HCT116 (cell line): Measurements from ENCODE around the gene FBXO15. TPM values are rescaled to one million over a fixed set of nuclear protein-coding genes. Genes with fewer than 3 reads are reported as not detected.

Source experiments
- ATAC-seq: fragments of 200-7000 bp; cut with Tn5 transposase; 2 replicates; pipeline ENCODE4 v1.9.1; 2020; ENCODE audit warnings: mild to moderate bottlenecking, moderate library complexity
- BruUV-seq: library from RNA; stranded (reverse); fragments of 400-500 nt; replicated peaks from 2 replicates; lab custom pipeline; 2021; lab: Mats Ljungman, UMichigan
- CTCF ChIA-PET: fragments of 300-600 bp; sonication (Branson Sonifier 250); formaldehyde crosslinking; loops from one replicate; lab custom pipeline; 2021; ENCODE audit warnings: antibody characterized with exemption; lab: Charles Lee
- POLR2A ChIA-PET: fragments of 300-600, 350-600 bp; sonication (Branson Sonifier 250); formaldehyde crosslinking; loops from one replicate; lab custom pipeline; 2021; ENCODE audit warnings: antibody characterized with exemption; lab: Charles Lee
- RAD21 ChIA-PET, 2 experiments: fragments of 300-600 bp; sonication (Branson Sonifier 250); formaldehyde crosslinking; loops; one replicate each; lab custom pipeline; 2023; ENCODE audit warnings: low total read pairs in 2 of 2; ENCODE audit not compliant: uncharacterized antibody in 2 of 2, unreplicated experiment in 2 of 2, low non-redundant PET in 1 of 2; lab: Charles Lee
- DNase-seq: peaks from one replicate; pipeline ENCODE4 v3.0.0-alpha.2; 2010; ENCODE audit warnings: low read depth, low spot score
- H2AFZ ChIP-seq: fragments of 200-600 bp; shearing (Covaris generic), sonication (generic); 2 replicates; pipeline ENCODE4 v1.6.1; 2017; ENCODE audit warnings: low read depth, mixed run types, mixed read lengths, antibody characterized with exemption, low read length; ENCODE audit not compliant: poor library complexity, severe bottlenecking
- H3K27ac ChIP-seq: 2 replicates; pipeline ENCODE4 v1.5.1; 2012; ENCODE audit warnings: low read depth, low read length
- H3K27me3 ChIP-seq: fragments of 200-600 bp; sonication (generic); 2 replicates; pipeline ENCODE4 v1.6.1; 2016; ENCODE audit warnings: mixed run types, low read length, mixed read lengths; ENCODE audit not compliant: insufficient read depth
- H3K36me3 ChIP-seq, 2 experiments: fragments of 200-500 bp in 1 of 2; fragments of 200-600 bp in 1 of 2; sonication (Bioruptor generic) in 1 of 2; sonication (generic) in 1 of 2; 2 replicates each; pipeline versions ENCODE4 v1.5.1 to v1.6.1; 2014 to 2016; ENCODE audit warnings: low read length in 2 of 2, inconsistent platforms in 1 of 2, mixed read lengths in 1 of 2, mixed run types in 1 of 2; ENCODE audit not compliant: insufficient read depth in 2 of 2, control insufficient read depth in 1 of 2
- H3K4me1 ChIP-seq, 2 experiments: fragments of 200-600 bp in 1 of 2; sonication (generic) in 1 of 2; 2 replicates each; pipeline versions ENCODE4 v1.5.1 to v1.6.1; 2012 to 2017; ENCODE audit warnings: low read length in 2 of 2, inconsistent platforms in 1 of 2, mild to moderate bottlenecking in 1 of 2, mixed read lengths in 1 of 2, mixed run types in 1 of 2, moderate library complexity in 1 of 2; ENCODE audit not compliant: insufficient read depth in 2 of 2, control insufficient read depth in 1 of 2
- H3K4me2 ChIP-seq: fragments of 200-600 bp; sonication (generic); 2 replicates; pipeline ENCODE4 v1.6.1; 2017; ENCODE audit warnings: mixed run types, low read length, mixed read lengths
- H3K4me3 ChIP-seq, 2 experiments: fragments of 200-600 bp in 1 of 2; sonication (generic) in 1 of 2; replicated peaks in 1 of 2; 2 replicates each; pipeline ENCODE4 v1.5.1; 2011 to 2016; ENCODE audit warnings: low read length in 2 of 2, control low read depth in 1 of 2, low read depth in 1 of 2, mild to moderate bottlenecking in 1 of 2, mixed read lengths in 1 of 2, mixed run types in 1 of 2
- H3K79me2 ChIP-seq: fragments of 200-600 bp; sonication (generic); 2 replicates; pipeline ENCODE4 v1.6.1; 2017; ENCODE audit warnings: mild to moderate bottlenecking, mixed run types, low read length, moderate library complexity, mixed read lengths; ENCODE audit not compliant: insufficient read depth
- H3K9ac ChIP-seq: fragments of 200-600 bp; sonication (generic); 2 replicates; pipeline ENCODE4 v1.6.1; 2016; ENCODE audit warnings: low read length, mixed read lengths
- H3K9me2 ChIP-seq: fragments of 200-600 bp; sonication (generic), shearing (Covaris generic); 2 replicates; pipeline ENCODE4 v1.6.1; 2017; ENCODE audit warnings: mixed run types, mild to moderate bottlenecking, moderate library complexity; ENCODE audit not compliant: insufficient read depth
- H3K9me3 ChIP-seq, 2 experiments: fragments of 200-500 bp in 1 of 2; fragments of 200-600 bp in 1 of 2; sonication (Bioruptor generic) in 1 of 2; sonication (generic) in 1 of 2; 2 replicates each; pipeline ENCODE4 v1.6.1; 2014 to 2017; ENCODE audit warnings: low read length in 2 of 2, mixed read lengths in 2 of 2, inconsistent platforms in 1 of 2, low read depth in 1 of 2, mild to moderate bottlenecking in 1 of 2, mixed run types in 1 of 2, moderate library complexity in 1 of 2; ENCODE audit not compliant: control insufficient read depth in 1 of 2, insufficient read depth in 1 of 2
- H4K20me1 ChIP-seq: fragments of 200-600 bp; sonication (generic), shearing (Covaris generic); 2 replicates; pipeline ENCODE4 v1.6.1; 2017; ENCODE audit warnings: mixed run types, mild to moderate bottlenecking, moderate library complexity; ENCODE audit not compliant: insufficient read depth
- CBX3 ChIP-seq: IDR thresholded peaks from 2 replicates; pipeline ENCODE4 v1.6.1; 2012; ENCODE audit warnings: low read depth
- CEBPB ChIP-seq: IDR thresholded peaks from 2 replicates; pipeline ENCODE4 v1.6.1; 2012; ENCODE audit warnings: low read depth
- EGR1 ChIP-seq: IDR thresholded peaks from 2 replicates; pipeline ENCODE4 v1.6.1; 2012; ENCODE audit warnings: low read depth
- EZH2 ChIP-seq: fragments of 200-600 bp; sonication (generic); IDR thresholded peaks from 2 replicates; pipeline ENCODE4 v1.6.1; 2017; ENCODE audit warnings: antibody characterized with exemption, mixed run types
- JUND ChIP-seq: IDR thresholded peaks from 2 replicates; pipeline ENCODE4 v1.6.1; 2012
- POLR2A ChIP-seq: IDR thresholded peaks from 2 replicates; pipeline ENCODE4 v1.7.0; 2011; ENCODE audit warnings: borderline replicate concordance; ENCODE audit not compliant: insufficient read depth, insufficient read length; ENCODE audit errors: extremely low read depth
- RAD21 ChIP-seq: IDR thresholded peaks from 2 replicates; pipeline ENCODE4 v1.6.1; 2012; ENCODE audit warnings: low read depth, mild to moderate bottlenecking
- SIN3A ChIP-seq: IDR thresholded peaks from 2 replicates; pipeline ENCODE4 v1.6.1; 2012; ENCODE audit warnings: low read depth
- SRF ChIP-seq: IDR thresholded peaks from 2 replicates; pipeline ENCODE4 v1.6.1; 2012; ENCODE audit warnings: low read depth
- ZFX ChIP-seq: fragments of 450-650 bp; IDR thresholded peaks from 2 replicates; pipeline ENCODE4 v1.6.1; 2017
- ZNF274 ChIP-seq: fragments of 200-500 bp; sonication (Bioruptor generic); IDR thresholded peaks from 2 replicates; pipeline ENCODE4 v1.6.1; 2014; ENCODE audit warnings: mild to moderate bottlenecking, low read depth, low read length, inconsistent platforms
- intact Hi-C: fragments of 100-400 bp; cut with micrococcal nuclease; formaldehyde crosslinking; loops from 2 replicates; pipeline ENCODE4 v1.10.0; 2022
- total RNA-seq: library from RNA; stranded (reverse); gene quantifications from one replicate; pipeline ENCODE4 v1.2.1, GENCODE V29; 2021; ENCODE audit not compliant: unreplicated experiment
- TF ChIP-seq, protein P1 (sequence below): IDR thresholded peaks from 2 replicates; pipeline ENCODE4 v1.6.1; 2011; ENCODE audit warnings: mild to moderate bottlenecking, low read length, moderate library complexity; ENCODE audit not compliant: insufficient replicate concordance; ENCODE audit errors: extremely low read depth

FBXO15 gene
- total RNA-seq, 1 experiment from 2014 or later, result 1.1 TPM

DNA sequence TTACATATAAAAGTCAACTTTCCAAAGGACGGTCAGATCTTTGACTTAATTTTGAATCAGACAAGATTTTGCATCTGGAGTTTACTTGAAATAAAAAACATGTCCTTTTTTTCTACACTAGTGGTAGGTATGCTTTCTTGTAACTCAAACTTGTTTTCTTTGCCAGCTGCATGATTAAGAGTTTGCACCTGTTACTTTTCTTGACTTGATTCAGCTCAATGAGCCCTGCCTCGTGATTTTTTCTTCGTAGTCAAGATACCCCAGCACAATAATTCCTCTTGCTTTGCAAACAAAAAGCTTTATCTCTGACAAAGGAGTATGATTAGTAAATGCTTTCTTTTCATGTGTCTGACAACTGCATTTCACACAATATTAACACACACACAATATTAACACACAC lies 82.3 kb downstream of the FBXO15 start:
- POLR2A ChIA-PET, result no interaction called here
- intact Hi-C loops, result no loop called here
- ATAC-seq (no peak), DNase-seq (no peak)
- no peaks in the 10 kb centered on the region for H3K36me3 ChIP-seq
- H3K79me2 ChIP-seq, result no peaks in the 10 kb centered on the region
- no peaks in the 10 kb centered on the region for H3K9me3 ChIP-seq
- H3K27me3 ChIP-seq, result peaks cover 19% of the 10 kb centered on the region
- CTCF ChIA-PET, result no interaction called here
- H3K4me1 ChIP-seq, result no peaks in the 10 kb centered on the region
- no peak overlapping the region for H3K4me2 ChIP-seq
- RAD21 ChIA-PET, result no interaction called here
- no peaks in the 10 kb centered on the region for H3K9me2 ChIP-seq
- no peaks in the 10 kb centered on the region for H4K20me1 ChIP-seq
- no peak overlapping the region for H3K9ac ChIP-seq
- H2AFZ ChIP-seq, result no peak overlapping the region
- no peak overlapping the region for H3K4me3 ChIP-seq
- TF ChIP-seq SRF (no peak), EGR1 (no peak), EZH2 (no peak), POLR2A (no peak), CBX3 (no peak), ZFX (no peak), JUND (no peak), SIN3A (no peak), CEBPB (no peak), ZNF274 (no peak), RAD21 (no peak)
- TF ChIP-seq, protein P1, sequence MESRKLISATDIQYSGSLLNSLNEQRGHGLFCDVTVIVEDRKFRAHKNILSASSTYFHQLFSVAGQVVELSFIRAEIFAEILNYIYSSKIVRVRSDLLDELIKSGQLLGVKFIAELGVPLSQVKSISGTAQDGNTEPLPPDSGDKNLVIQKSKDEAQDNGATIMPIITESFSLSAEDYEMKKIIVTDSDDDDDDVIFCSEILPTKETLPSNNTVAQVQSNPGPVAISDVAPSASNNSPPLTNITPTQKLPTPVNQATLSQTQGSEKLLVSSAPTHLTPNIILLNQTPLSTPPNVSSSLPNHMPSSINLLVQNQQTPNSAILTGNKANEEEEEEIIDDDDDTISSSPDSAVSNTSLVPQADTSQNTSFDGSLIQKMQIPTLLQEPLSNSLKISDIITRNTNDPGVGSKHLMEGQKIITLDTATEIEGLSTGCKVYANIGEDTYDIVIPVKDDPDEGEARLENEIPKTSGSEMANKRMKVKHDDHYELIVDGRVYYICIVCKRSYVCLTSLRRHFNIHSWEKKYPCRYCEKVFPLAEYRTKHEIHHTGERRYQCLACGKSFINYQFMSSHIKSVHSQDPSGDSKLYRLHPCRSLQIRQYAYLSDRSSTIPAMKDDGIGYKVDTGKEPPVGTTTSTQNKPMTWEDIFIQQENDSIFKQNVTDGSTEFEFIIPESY, result no peak
- BruUV-seq, result no TSS peak
- H3K27ac ChIP-seq, result no peak overlapping the region
